GM19035 (cell line): ENCODE data around the gene SHC1.

Experiments
- ATAC-seq: cut with Tn5 transposase; IDR thresholded peaks from one replicate; pipeline ENCODE4 v1.9.1; 2021; ENCODE audit not compliant: unreplicated experiment

Gene SHC1

GRCh38 chr1:154959426-154959780, 11.1 kb downstream of the SHC1 start:
- ATAC-seq, result no peak

- ATAC-seq, result no peak
Observed at GRCh38 chr1:154958681-154959425, 11.7 kb downstream of the SHC1 start.

- no peak for ATAC-seq
Observed at GRCh38 chr1:154958036-154958435, 12.5 kb downstream of the SHC1 start.

- ATAC-seq, result no peak
Observed at GRCh38 chr1:154957091-154957657, 13.4 kb downstream of the SHC1 start.

GRCh38 chr1:154956544-154956941, 14.0 kb downstream of the SHC1 start:
- no peak for ATAC-seq

GRCh38 chr1:154955718-154956543, 14.6 kb downstream of the SHC1 start, which contains the start of gene PBXIP1:
Gene PBXIP1 (minus strand): TSS chr1:154956099. CDS start chr1:154953721, 2,378 bp downstream.
- peak; percentile 70 for ATAC-seq

GRCh38 chr1:154955039-154955717, 15.4 kb downstream of the SHC1 start:
- peak; percentile 50 for ATAC-seq

- no peak for ATAC-seq
Observed at GRCh38 chr1:154954541-154954940, 16.0 kb downstream of the SHC1 start.

GRCh38 chr1:154953611-154954038, 16.9 kb downstream of the SHC1 start:
- ATAC-seq, result no peak

- ATAC-seq, result no peak
Observed at GRCh38 chr1:154952664-154953063, 17.9 kb downstream of the SHC1 start.

- no peak for ATAC-seq
Observed at GRCh38 chr1:154951901-154952657, 18.5 kb downstream of the SHC1 start.

GRCh38 chr1:154948079-154948478, 22.5 kb downstream of the SHC1 start:
- no peak for ATAC-seq

GRCh38 chr1:154945962-154946850, 24.3 kb downstream of the SHC1 start:
- ATAC-seq, result no peak

GRCh38 chr1:154945160-154945961, 25.2 kb downstream of the SHC1 start:
- no peak for ATAC-seq

GRCh38 chr1:154944401-154945159, 26.0 kb downstream of the SHC1 start:
- ATAC-seq, result no peak

GRCh38 chr1:154943649-154944400, 26.7 kb downstream of the SHC1 start:
- ATAC-seq, result no peak

GRCh38 chr1:154941333-154942013, 29.1 kb downstream of the SHC1 start:
- ATAC-seq, result no peak
